Neural cell (in vitro differentiated cells): ENCODE measurements around the gene SLC25A25. TPM values are rescaled to one million over a fixed set of nuclear protein-coding genes. Genes with fewer than 3 reads are reported as not detected.

Experiments used
- H2AFZ ChIP-seq: fragments of 200-600, 300-800 bp; sonication (generic), shearing (Covaris generic); 2 replicates; pipeline ENCODE4 v1.6.0; 2014; ENCODE audit warnings: low read depth, mild to moderate bottlenecking, antibody characterized with exemption, low read length, moderate library complexity
- H3F3A ChIP-seq: fragments of 200-600 bp; shearing (Covaris generic); 2 replicates; pipeline ENCODE4 v1.6.1; 2016; ENCODE audit warnings: mild to moderate bottlenecking, moderate library complexity, mixed read lengths, antibody characterized with exemption, low read length; ENCODE audit not compliant: insufficient read depth, poor library complexity, severe bottlenecking
- H3K27ac ChIP-seq: fragments of 200-600, 300-800 bp; sonication (generic), shearing (Covaris generic); 2 replicates; pipeline ENCODE4 v1.5.1; 2014; ENCODE audit warnings: mild to moderate bottlenecking, low read length, moderate library complexity
- H3K27me3 ChIP-seq: fragments of 300-800, 200-600 bp; sonication (generic), shearing (Covaris generic); 2 replicates; pipeline ENCODE4 v1.6.0; 2014; ENCODE audit warnings: mild to moderate bottlenecking, low read depth, low read length, moderate library complexity; ENCODE audit not compliant: insufficient read depth
- H3K36me3 ChIP-seq: fragments of 300-800, 200-600 bp; sonication (generic), shearing (Covaris generic); 2 replicates; pipeline ENCODE4 v1.5.1; 2014; ENCODE audit warnings: mild to moderate bottlenecking, antibody characterized with exemption, low read length, moderate library complexity; ENCODE audit not compliant: insufficient read depth
- H3K4me2 ChIP-seq: fragments of 300-800, 200-600 bp; sonication (generic), shearing (Covaris generic); 2 replicates; pipeline ENCODE4 v1.6.0; 2014; ENCODE audit warnings: mild to moderate bottlenecking, low read length
- H3K4me3 ChIP-seq: fragments of 300-800, 200-600 bp; sonication (generic), shearing (Covaris generic); 2 replicates; pipeline ENCODE4 v1.5.1; 2014; ENCODE audit warnings: mild to moderate bottlenecking, low read length, moderate library complexity
- H3K79me2 ChIP-seq: fragments of 200-600 bp; shearing (Covaris generic); replicated peaks from 2 replicates; pipeline ENCODE4 v1.6.0; 2014; ENCODE audit warnings: mild to moderate bottlenecking, low read length, moderate library complexity; ENCODE audit not compliant: insufficient read depth
- H3K9ac ChIP-seq: fragments of 300-800, 200-600 bp; sonication (generic), shearing (Covaris generic); 2 replicates; pipeline ENCODE4 v1.6.1; 2016; ENCODE audit warnings: mild to moderate bottlenecking, low read length, mixed read lengths
- H3K9me2 ChIP-seq: fragments of 200-600 bp; shearing (Covaris generic); 2 replicates; pipeline ENCODE4 v1.6.1; 2016; ENCODE audit warnings: mild to moderate bottlenecking, low read length, mixed read lengths; ENCODE audit not compliant: insufficient read depth
- H3K9me3 ChIP-seq: fragments of 200-600, 300-800 bp; sonication (generic), shearing (Covaris generic); 2 replicates; pipeline ENCODE4 v1.6.1; 2016; ENCODE audit warnings: mild to moderate bottlenecking, mixed run types, low read length, moderate library complexity, mixed read lengths
- H4K20me1 ChIP-seq: fragments of 200-600 bp; shearing (Covaris generic); 2 replicates; pipeline ENCODE4 v1.6.1; 2016; ENCODE audit warnings: mild to moderate bottlenecking, mixed run types; ENCODE audit not compliant: insufficient read depth
- CTCF ChIP-seq: fragments of 450-650 bp; IDR thresholded peaks from 2 replicates; pipeline ENCODE4 v1.5.1; 2014; ENCODE audit warnings: antibody characterized with exemption, mild to moderate bottlenecking, moderate library complexity; ENCODE audit not compliant: poor library complexity, severe bottlenecking
- EP300 ChIP-seq: fragments of 450-650 bp; conservative IDR thresholded peaks from 2 replicates; pipeline ENCODE4 v1.6.1; 2014; ENCODE audit warnings: antibody characterized with exemption, mild to moderate bottlenecking, moderate library complexity; ENCODE audit not compliant: poor library complexity, severe bottlenecking
- EZH2 ChIP-seq: fragments of 200-600, 300-800 bp; shearing (Covaris generic), sonication (generic); IDR thresholded peaks from 2 replicates; pipeline ENCODE4 v1.6.1; 2014; ENCODE audit warnings: antibody characterized with exemption, low read length, borderline replicate concordance, mild to moderate bottlenecking; ENCODE audit not compliant: insufficient read depth, poor library complexity, severe bottlenecking
- MXI1 ChIP-seq: fragments of 450-650 bp; conservative IDR thresholded peaks from 2 replicates; pipeline ENCODE4 v1.6.1; 2014; ENCODE audit warnings: antibody characterized with exemption, mild to moderate bottlenecking; ENCODE audit not compliant: poor library complexity, severe bottlenecking
- POLR2AphosphoS5 ChIP-seq: IDR thresholded peaks from 2 replicates; pipeline ENCODE4 v1.6.1; 2012
- RAD21 ChIP-seq: fragments of 450-650 bp; conservative IDR thresholded peaks from 2 replicates; pipeline ENCODE4 v1.6.1; 2014; ENCODE audit warnings: antibody characterized with exemption, mild to moderate bottlenecking, moderate library complexity
- REST ChIP-seq: IDR thresholded peaks from 2 replicates; pipeline ENCODE4 v1.6.1; 2012; ENCODE audit warnings: borderline replicate concordance
- SMC3 ChIP-seq: fragments of 450-650 bp; conservative IDR thresholded peaks from 2 replicates; pipeline ENCODE4 v1.6.1; 2014; ENCODE audit warnings: antibody characterized with exemption, mild to moderate bottlenecking, moderate library complexity; ENCODE audit not compliant: poor library complexity
- TAF1 ChIP-seq: IDR thresholded peaks from 2 replicates; pipeline ENCODE4 v1.6.1; 2012; ENCODE audit warnings: low read depth
- polyA plus RNA-seq: library from polyadenylated mRNA; depleted of rRNA; stranded (reverse); fragments of >200 nt; gene quantifications from 2 replicates; pipeline ENCODE4 v1.2.3, GENCODE V29; 2014

Gene SLC25A25
- polyA plus RNA-seq, 1 donor from 2014 or later: 43.7 TPM

- Histone ChIP-seq H3K27me3 (no peaks in the 10 kb centered on the region), H3K27ac (peak overlapping the region; percentile 71), H3K9me3 (no peaks in the 10 kb centered on the region), H3F3A (peaks cover 7% of the 10 kb centered on the region), H3K36me3 (no peaks in the 10 kb centered on the region), H3K4me3 (peak overlapping the region; percentile 67), H3K79me2 (peaks cover 14% of the 10 kb centered on the region), H3K9ac (peak overlapping the region; percentile 69), H3K4me2 (peak overlapping the region; percentile 37), H3K9me2 (no peaks in the 10 kb centered on the region), H4K20me1 (no peaks in the 10 kb centered on the region), H2AFZ (no peak overlapping the region)
- TF ChIP-seq SMC3 (peak; percentile 2), MXI1 (no peak), RAD21 (no peak), REST (no peak), EP300 (no peak), CTCF (no peak), TAF1 (no peak)
Observed at GRCh38 chr9:128097543-128098296, 29.7 kb downstream of the SLC25A25 start.

- TF ChIP-seq EP300 (no peak), MXI1 (peak; percentile 90), TAF1 (peak; percentile 63), EZH2 (no peak), CTCF (no peak), REST (peak; percentile 74), RAD21 (peak; percentile 18), SMC3 (peak; percentile 24), POLR2AphosphoS5 (peak; percentile 63)
- Histone ChIP-seq H3K27ac (peak overlapping the region; percentile 71), H4K20me1 (no peaks in the 10 kb centered on the region), H3K36me3 (no peaks in the 10 kb centered on the region), H3K27me3 (no peaks in the 10 kb centered on the region), H3K79me2 (peaks cover 6% of the 10 kb centered on the region), H3K4me2 (peak overlapping the region; percentile 37), H3K9me2 (no peaks in the 10 kb centered on the region), H2AFZ (no peak overlapping the region), H3K9me3 (no peaks in the 10 kb centered on the region), H3F3A (peaks cover 2% of the 10 kb centered on the region), H3K9ac (peak overlapping the region; percentile 69), H3K4me3 (peak overlapping the region; percentile 67)
Observed at GRCh38 chr9:128098297-128099230, 30.5 kb downstream of the SLC25A25 start.
